Calu3 (cell line): Measurements from ENCODE around the gene MMAB. TPM values are rescaled to one million over a fixed set of nuclear protein-coding genes. Genes with fewer than 3 reads are reported as not detected.

Experiments
- BruUV-seq: library from RNA; stranded (reverse); fragments of 400-500 nt; replicated peaks from 2 replicates; lab custom pipeline; 2021; lab: Mats Ljungman, UMichigan
- CTCF ChIA-PET: fragments of 300-600 bp; sonication (Branson Sonifier 250); formaldehyde crosslinking; loops from one replicate; lab custom pipeline; 2022; ENCODE audit warnings: antibody characterized with exemption; lab: Charles Lee
- DNase-seq: peaks from one replicate; pipeline ENCODE4 v3.0.0; 2022
- H3K27ac Mint-ChIP-seq: one replicate; pipeline ENCODE4 v1.8.0; 2022; ENCODE audit warnings: mixed read lengths; ENCODE audit not compliant: unreplicated experiment
- H3K27me3 Mint-ChIP-seq: one replicate; pipeline ENCODE4 v1.8.0; 2022; ENCODE audit warnings: mixed read lengths; ENCODE audit not compliant: unreplicated experiment
- H3K36me3 Mint-ChIP-seq: one replicate; pipeline ENCODE4 v1.8.0; 2022; ENCODE audit warnings: mild to moderate bottlenecking, moderate library complexity, mixed read lengths; ENCODE audit not compliant: insufficient read depth, unreplicated experiment
- H3K4me1 Mint-ChIP-seq: one replicate; pipeline ENCODE4 v1.8.0; 2022; ENCODE audit warnings: mild to moderate bottlenecking, low read depth, mixed read lengths; ENCODE audit not compliant: unreplicated experiment
- H3K4me3 Mint-ChIP-seq: one replicate; pipeline ENCODE4 v1.8.0; 2022; ENCODE audit warnings: mild to moderate bottlenecking, low read depth, moderate library complexity, mixed read lengths; ENCODE audit not compliant: unreplicated experiment
- H3K9me3 Mint-ChIP-seq: one replicate; pipeline ENCODE4 v1.8.0; 2022; ENCODE audit warnings: low read depth, mixed read lengths; ENCODE audit not compliant: unreplicated experiment
- CTCF ChIP-seq: fragments of 200-600 bp; IDR thresholded peaks from one replicate; pipeline ENCODE4 v1.8.0; 2022; ENCODE audit warnings: antibody characterized with exemption; ENCODE audit not compliant: unreplicated experiment
- intact Hi-C: fragments of 100-400 bp; cut with micrococcal nuclease; formaldehyde crosslinking; loops from one replicate; pipeline ENCODE4 v1.10.0; 2022; ENCODE audit not compliant: unreplicated experiment
- total RNA-seq: library from RNA; stranded (reverse); gene quantifications from 2 replicates; pipeline ENCODE4 v1.2.3, GENCODE V29; 2022

Gene MMAB
- total RNA-seq, 1 experiment from 2014 or later = 82.8 TPM

- BruUV-seq = no TSS peak
- Mint-ChIP-seq H3K4me3 (peak overlapping the region; percentile 96), H3K27ac (peak overlapping the region; percentile 99), H3K36me3 (peaks cover 69% of the 10 kb centered on the region), H3K27me3 (no peaks in the 10 kb centered on the region), H3K9me3 (no peaks in the 10 kb centered on the region), H3K4me1 (peaks cover 27% of the 10 kb centered on the region)
- no peak for DNase-seq
- CTCF ChIA-PET = interaction anchor here (0.8 kb wide), 1 partner anchor 19 kb away, joined by 3 read pairs; no protein-coding TSS in a partner anchor
- intact Hi-C loops = no loop called here
- no peak for TF ChIP-seq CTCF
These were observed 1.4 kb downstream of the MMAB start for GRCh38 chr12:109571773-109572505.

- CTCF ChIA-PET = no interaction called here
- Mint-ChIP-seq H3K9me3 (no peaks in the 10 kb centered on the region), H3K4me1 (peaks cover 11% of the 10 kb centered on the region), H3K4me3 (no peak overlapping the region), H3K27me3 (no peaks in the 10 kb centered on the region), H3K36me3 (peaks cover 65% of the 10 kb centered on the region), H3K27ac (no peak overlapping the region)
- no peak for DNase-seq
- intact Hi-C loops = no loop called here
- BruUV-seq = no TSS peak
- no peak for TF ChIP-seq CTCF
These were observed 4.8 kb downstream of the MMAB start for GRCh38 chr12:109568486-109568885.

GRCh38 chr12:109567967-109568366, 5.3 kb downstream of the MMAB start:
- intact Hi-C loops = no loop called here
- peaks cover 8% of the 10 kb centered on the region for H3K4me1 Mint-ChIP-seq
- DNase-seq = no peak
- no peaks in the 10 kb centered on the region for H3K27me3 Mint-ChIP-seq
- no peak overlapping the region for H3K4me3 Mint-ChIP-seq
- CTCF ChIA-PET = no interaction called here
- no TSS peak for BruUV-seq
- H3K36me3 Mint-ChIP-seq = peaks cover 64% of the 10 kb centered on the region
- no peak for TF ChIP-seq CTCF
- no peak overlapping the region for H3K27ac Mint-ChIP-seq
- no peaks in the 10 kb centered on the region for H3K9me3 Mint-ChIP-seq

- Mint-ChIP-seq H3K4me1 (peaks cover under 1% of the 10 kb centered on the region), H3K9me3 (no peaks in the 10 kb centered on the region), H3K27me3 (no peaks in the 10 kb centered on the region), H3K4me3 (no peak overlapping the region), H3K36me3 (peaks cover 57% of the 10 kb centered on the region), H3K27ac (no peak overlapping the region)
- CTCF ChIA-PET = no interaction called here
- intact Hi-C loops = no loop called here
- no peak for TF ChIP-seq CTCF
- no peak for DNase-seq
- BruUV-seq = no TSS peak
These were observed 6.0 kb downstream of the MMAB start for GRCh38 chr12:109567296-109567695.
